Measurements from ENCODE around the gene CMSS1. TPM values are rescaled to one million over a fixed set of nuclear protein-coding genes. Genes with fewer than 3 reads are reported as not detected.

Gene CMSS1
- total RNA-seq, 1 experiment from 2014 or later: 98.6 TPM

DNA sequence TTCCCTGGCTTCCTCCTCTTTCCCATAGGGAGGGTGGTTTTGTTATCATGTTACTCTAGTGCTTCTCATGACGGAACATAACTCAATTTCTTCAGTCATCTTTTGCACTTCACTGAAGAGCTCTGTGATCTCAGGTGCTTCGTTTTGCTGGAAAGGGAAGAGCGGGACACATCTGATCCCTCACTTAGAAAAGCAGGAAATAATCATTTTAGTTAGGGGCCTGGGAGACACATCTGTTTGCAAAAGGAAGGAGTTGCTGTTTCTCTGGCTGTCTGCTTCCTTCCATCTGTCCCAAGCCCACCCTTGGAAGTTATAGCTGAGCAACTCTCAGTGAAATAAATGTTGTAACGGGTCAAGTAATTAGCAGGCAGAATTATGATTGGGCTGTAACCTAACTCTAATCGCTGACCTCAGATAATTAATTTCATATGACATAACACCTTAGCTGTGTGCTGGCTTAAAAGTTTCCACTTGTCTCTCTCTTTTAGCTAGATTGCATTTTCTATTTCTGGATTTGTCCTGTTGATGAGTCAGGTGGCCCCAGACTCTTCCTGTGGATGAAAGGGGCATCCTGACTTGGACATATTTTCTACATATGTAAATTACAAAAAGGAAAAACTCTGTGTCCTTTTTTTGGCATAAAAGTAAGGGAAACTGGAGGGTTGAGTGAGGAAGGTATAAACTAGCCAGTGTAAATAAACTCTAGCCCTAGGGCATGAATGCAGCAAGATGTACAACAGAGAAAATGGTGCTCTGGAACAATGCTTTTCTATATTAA is 307.7 kb downstream of the CMSS1 start:
- ChIA-PET POLR2A (ENCODE audit: low non-redundant PET) (no interaction called here), CTCF (no interaction called here)
- no peak for TF ChIP-seq EZH2 (IDR thresholded peaks at IDR 0.05; ENCODE audit: borderline replicate concordance, low read depth, low read length, poor library complexity, severe bottlenecking)
- TF ChIP-seq, protein P1, sequence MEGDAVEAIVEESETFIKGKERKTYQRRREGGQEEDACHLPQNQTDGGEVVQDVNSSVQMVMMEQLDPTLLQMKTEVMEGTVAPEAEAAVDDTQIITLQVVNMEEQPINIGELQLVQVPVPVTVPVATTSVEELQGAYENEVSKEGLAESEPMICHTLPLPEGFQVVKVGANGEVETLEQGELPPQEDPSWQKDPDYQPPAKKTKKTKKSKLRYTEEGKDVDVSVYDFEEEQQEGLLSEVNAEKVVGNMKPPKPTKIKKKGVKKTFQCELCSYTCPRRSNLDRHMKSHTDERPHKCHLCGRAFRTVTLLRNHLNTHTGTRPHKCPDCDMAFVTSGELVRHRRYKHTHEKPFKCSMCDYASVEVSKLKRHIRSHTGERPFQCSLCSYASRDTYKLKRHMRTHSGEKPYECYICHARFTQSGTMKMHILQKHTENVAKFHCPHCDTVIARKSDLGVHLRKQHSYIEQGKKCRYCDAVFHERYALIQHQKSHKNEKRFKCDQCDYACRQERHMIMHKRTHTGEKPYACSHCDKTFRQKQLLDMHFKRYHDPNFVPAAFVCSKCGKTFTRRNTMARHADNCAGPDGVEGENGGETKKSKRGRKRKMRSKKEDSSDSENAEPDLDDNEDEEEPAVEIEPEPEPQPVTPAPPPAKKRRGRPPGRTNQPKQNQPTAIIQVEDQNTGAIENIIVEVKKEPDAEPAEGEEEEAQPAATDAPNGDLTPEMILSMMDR (conservative IDR thresholded peaks at IDR 0.05; ENCODE audit: low read depth, low read length): no peak
- Histone ChIP-seq H3K4me1 (ENCODE audit: insufficient read depth, low read length, poor library complexity, severe bottlenecking) (peaks cover 5% of the 10 kb centered on the region), H3K27ac (ENCODE audit: low read depth, low read length, poor library complexity, severe bottlenecking) (no peak overlapping the region), H3K27me3 (replicated peaks; ENCODE audit: insufficient read depth, low read depth, low read length, poor library complexity) (no peaks in the 10 kb centered on the region), H3K9me3 (ENCODE audit: low read depth, low read length, poor library complexity, severe bottlenecking) (no peaks in the 10 kb centered on the region), H3K36me3 (ENCODE audit: insufficient read depth, low read length, poor library complexity, severe bottlenecking) (no peaks in the 10 kb centered on the region), H3K4me3 (ENCODE audit: low read depth, low read length, poor library complexity, severe bottlenecking) (no peak overlapping the region)
- no peak for DNase-seq (ENCODE audit: low spot score)
- BruUV-seq (replicated peaks): no TSS peak
- intact Hi-C loops (cut with micrococcal nuclease; ENCODE audit: unreplicated experiment): no loop called here

DNA sequence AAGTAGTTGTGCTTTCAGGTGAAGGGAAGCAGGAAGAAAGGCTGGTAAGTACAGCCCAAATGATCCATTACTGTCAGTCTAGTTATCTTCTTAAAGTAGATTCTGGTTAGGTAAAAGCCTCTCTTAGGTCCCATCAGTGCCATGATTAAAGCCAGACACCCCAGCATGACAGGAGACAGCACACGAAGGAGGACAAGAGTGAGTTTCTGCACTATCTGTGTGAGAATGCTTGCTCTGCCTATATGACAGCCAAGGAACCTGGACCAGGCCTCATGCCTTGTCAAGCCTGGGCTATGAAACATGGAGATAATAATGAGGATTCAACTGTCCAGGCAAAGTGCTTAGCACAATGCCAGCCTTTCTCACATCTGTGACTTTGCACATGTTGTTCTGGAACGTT is 310.1 kb downstream of the CMSS1 start:
- no peak for DNase-seq (ENCODE audit: low spot score)
- TF ChIP-seq EZH2 (IDR thresholded peaks at IDR 0.05; ENCODE audit: borderline replicate concordance, low read depth, low read length, poor library complexity, severe bottlenecking): no peak
- TF ChIP-seq, protein P1 (conservative IDR thresholded peaks at IDR 0.05; ENCODE audit: low read depth, low read length): no peak
- Histone ChIP-seq H3K27me3 (replicated peaks; ENCODE audit: insufficient read depth, low read depth, low read length, poor library complexity) (no peaks in the 10 kb centered on the region), H3K9me3 (ENCODE audit: low read depth, low read length, poor library complexity, severe bottlenecking) (no peaks in the 10 kb centered on the region), H3K4me1 (ENCODE audit: insufficient read depth, low read length, poor library complexity, severe bottlenecking) (peaks cover 5% of the 10 kb centered on the region), H3K36me3 (ENCODE audit: insufficient read depth, low read length, poor library complexity, severe bottlenecking) (no peaks in the 10 kb centered on the region), H3K27ac (ENCODE audit: low read depth, low read length, poor library complexity, severe bottlenecking) (no peak overlapping the region), H3K4me3 (ENCODE audit: low read depth, low read length, poor library complexity, severe bottlenecking) (no peak overlapping the region)
- intact Hi-C loops (cut with micrococcal nuclease; ENCODE audit: unreplicated experiment): no loop called here
- ChIA-PET CTCF (no interaction called here), POLR2A (ENCODE audit: low non-redundant PET) (no interaction called here)
- no TSS peak for BruUV-seq (replicated peaks)

DNA sequence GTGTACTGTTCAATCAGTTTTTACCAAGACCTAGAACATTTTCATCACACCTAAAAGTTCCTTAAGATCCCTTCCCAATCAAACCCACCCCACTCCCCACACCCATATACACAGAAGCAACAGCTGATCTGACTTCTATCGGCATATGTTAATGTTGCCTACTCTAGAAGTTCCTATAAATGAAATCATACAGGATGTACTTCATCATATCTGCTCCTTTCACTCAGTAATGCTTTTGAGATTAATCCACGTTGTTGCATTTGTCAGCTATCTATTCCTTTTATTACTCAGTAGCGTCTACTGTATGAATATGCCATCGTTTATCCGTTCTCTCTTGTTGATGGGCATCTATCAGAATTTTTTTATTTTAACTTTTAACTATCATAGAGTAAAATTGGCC is 310.9 kb downstream of the CMSS1 start:
- Histone ChIP-seq H3K4me1 (ENCODE audit: insufficient read depth, low read length, poor library complexity, severe bottlenecking) (peaks cover 5% of the 10 kb centered on the region), H3K36me3 (ENCODE audit: insufficient read depth, low read length, poor library complexity, severe bottlenecking) (no peaks in the 10 kb centered on the region), H3K4me3 (ENCODE audit: low read depth, low read length, poor library complexity, severe bottlenecking) (no peak overlapping the region), H3K27ac (ENCODE audit: low read depth, low read length, poor library complexity, severe bottlenecking) (no peak overlapping the region), H3K9me3 (ENCODE audit: low read depth, low read length, poor library complexity, severe bottlenecking) (no peaks in the 10 kb centered on the region), H3K27me3 (replicated peaks; ENCODE audit: insufficient read depth, low read depth, low read length, poor library complexity) (no peaks in the 10 kb centered on the region)
- TF ChIP-seq, protein P1 (conservative IDR thresholded peaks at IDR 0.05; ENCODE audit: low read depth, low read length): no peak
- TF ChIP-seq EZH2 (IDR thresholded peaks at IDR 0.05; ENCODE audit: borderline replicate concordance, low read depth, low read length, poor library complexity, severe bottlenecking): no peak
- intact Hi-C loops (cut with micrococcal nuclease; ENCODE audit: unreplicated experiment): no loop called here
- ChIA-PET POLR2A (ENCODE audit: low non-redundant PET) (no interaction called here), CTCF (no interaction called here)
- no TSS peak for BruUV-seq (replicated peaks)
- no peak for DNase-seq (ENCODE audit: low spot score)

All from A673 (cell line).